ENCODE measurements around the gene DDTL.
A peak's percentile ranks its signal among the peaks of the same experiment; 100 is the strongest.

Gene DDTL

GRCh38 chr22:24007253-24008021 is 40.7 kb downstream of the DDTL start:
- DNase-seq, result no peak

- no peak for DNase-seq
These were observed 41.3 kb downstream of the DDTL start for GRCh38 chr22:24008022-24008283.

- DNase-seq, result no peak
These were observed 41.9 kb downstream of the DDTL start for GRCh38 chr22:24008381-24009226.

- DNase-seq, result no peak
These were observed 42.7 kb downstream of the DDTL start for GRCh38 chr22:24009227-24010017.

GRCh38 chr22:24010018-24010391 is 43.3 kb downstream of the DDTL start:
- DNase-seq, result no peak

GRCh38 chr22:24011735-24012068 is 45.0 kb downstream of the DDTL start:
- DNase-seq, result peak; percentile 42

- no peak for DNase-seq
These were observed 49.5 kb downstream of the DDTL start for GRCh38 chr22:24016156-24016555.

GRCh38 chr22:24021304-24021703 is 54.6 kb downstream of the DDTL start:
- no peak for DNase-seq
